Activated naive CD8-positive, alpha-beta T cell treated with anti-CD3 and anti-CD28 coated beads, Interleukin-2, amount 50 U/mL, for 24 hours (primary cell): ENCODE data around the gene RIN2.
"Not testable (repeated sequence)": the region's sequence is repeated elsewhere in the genome, so short reads cannot be mapped to it uniquely, and the experiment has no call there.

Source experiments
- ATAC-seq: fragments of 150-1000 bp; cut with Tn5 transposase; one replicate; pipeline ENCODE4 v1.10.0; 2021
- DNase-seq: peaks from one replicate; pipeline ENCODE4 v3.0.0; 2021
- H3K27ac Mint-ChIP-seq: one replicate; pipeline ENCODE4 v1.8.0; 2021; ENCODE audit warnings: mild to moderate bottlenecking, mixed read lengths
- H3K27me3 Mint-ChIP-seq: one replicate; pipeline ENCODE4 v1.8.0; 2021; ENCODE audit warnings: mixed read lengths
- H3K36me3 Mint-ChIP-seq: one replicate; pipeline ENCODE4 v1.8.0; 2021; ENCODE audit warnings: low read depth, mixed read lengths
- H3K4me1 Mint-ChIP-seq: one replicate; pipeline ENCODE4 v1.8.0; 2021; ENCODE audit warnings: mixed read lengths
- H3K4me3 Mint-ChIP-seq: one replicate; pipeline ENCODE4 v1.8.0; 2021; ENCODE audit warnings: mild to moderate bottlenecking, moderate library complexity, mixed read lengths
- H3K9me3 Mint-ChIP-seq: one replicate; pipeline ENCODE4 v1.8.0; 2021; ENCODE audit warnings: mixed read lengths

RIN2 gene

GRCh38 chr20:19802492-19803158 lies 44.6 kb downstream of the RIN2 start:
- H3K27me3 Mint-ChIP-seq = peaks cover 2% of the 10 kb centered on the region
- no peak for ATAC-seq
- no peak for DNase-seq

GRCh38 chr20:19806276-19806675 lies 48.2 kb downstream of the RIN2 start:
- not testable (repeated sequence) for H3K4me3 Mint-ChIP-seq, H3K9me3 Mint-ChIP-seq, ATAC-seq, H3K4me1 Mint-ChIP-seq, H3K36me3 Mint-ChIP-seq, H3K27me3 Mint-ChIP-seq, H3K27ac Mint-ChIP-seq, DNase-seq

More at GRCh38 chr20:19802492-19803158, 44.6 kb downstream of the RIN2 start:
- Mint-ChIP-seq H3K36me3 (no peaks in the 10 kb centered on the region), H3K9me3 (no peaks in the 10 kb centered on the region), H3K27ac (no peak overlapping the region), H3K4me3 (no peak overlapping the region), H3K4me1 (no peaks in the 10 kb centered on the region)

GRCh38 chr20:19806806-19807190 lies 48.7 kb downstream of the RIN2 start:
- DNase-seq = no peak
- Mint-ChIP-seq H3K27ac (no peak overlapping the region), H3K4me1 (no peaks in the 10 kb centered on the region), H3K36me3 (no peaks in the 10 kb centered on the region), H3K4me3 (no peak overlapping the region), H3K27me3 (peaks cover 2% of the 10 kb centered on the region), H3K9me3 (no peaks in the 10 kb centered on the region)
- ATAC-seq = no peak

- no peak for ATAC-seq
- DNase-seq = no peak
- Mint-ChIP-seq H3K4me3 (no peak overlapping the region), H3K9me3 (no peaks in the 10 kb centered on the region), H3K4me1 (no peaks in the 10 kb centered on the region), H3K27me3 (peaks cover 3% of the 10 kb centered on the region), H3K36me3 (no peaks in the 10 kb centered on the region), H3K27ac (no peak overlapping the region)
Measured at GRCh38 chr20:19807191-19807945, 49.3 kb downstream of the RIN2 start.
